ENCODE data around the gene FYB2. TPM values are rescaled to one million over a fixed set of nuclear protein-coding genes. Genes with fewer than 3 reads are reported as not detected.

FYB2 gene
- total RNA-seq, 1 donor from 2014 or later: 0.34 TPM

DNA sequence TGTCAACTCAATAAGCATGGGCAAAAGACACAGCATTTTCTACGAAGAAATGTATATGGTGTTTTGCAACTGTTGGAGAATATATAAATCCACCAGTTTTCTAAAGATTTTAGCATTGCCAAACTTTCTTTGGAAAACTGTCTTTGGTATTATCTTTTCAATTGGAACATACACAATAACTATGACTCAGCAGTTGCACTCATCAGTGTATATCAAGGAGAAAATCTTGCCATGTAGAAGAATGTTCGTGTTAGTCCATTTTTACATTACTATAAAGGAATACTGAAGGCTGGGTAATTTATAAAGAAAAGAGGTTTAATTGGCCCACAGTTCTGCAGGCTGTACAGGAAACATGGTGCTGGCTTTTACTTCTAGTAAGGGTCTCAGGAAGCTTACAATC lies 133.0 kb downstream of the FYB2 start:
- Mint-ChIP-seq H3K4me3 (no peak overlapping the region), H3K27ac (no peak overlapping the region), H3K4me1 (peaks cover 3% of the 10 kb centered on the region), H3K9me3 (no peaks in the 10 kb centered on the region), H3K27me3 (ENCODE audit: low read depth) (no peaks in the 10 kb centered on the region), H3K36me3 (peaks cover 4% of the 10 kb centered on the region)
- TF ChIP-seq, protein P1, sequence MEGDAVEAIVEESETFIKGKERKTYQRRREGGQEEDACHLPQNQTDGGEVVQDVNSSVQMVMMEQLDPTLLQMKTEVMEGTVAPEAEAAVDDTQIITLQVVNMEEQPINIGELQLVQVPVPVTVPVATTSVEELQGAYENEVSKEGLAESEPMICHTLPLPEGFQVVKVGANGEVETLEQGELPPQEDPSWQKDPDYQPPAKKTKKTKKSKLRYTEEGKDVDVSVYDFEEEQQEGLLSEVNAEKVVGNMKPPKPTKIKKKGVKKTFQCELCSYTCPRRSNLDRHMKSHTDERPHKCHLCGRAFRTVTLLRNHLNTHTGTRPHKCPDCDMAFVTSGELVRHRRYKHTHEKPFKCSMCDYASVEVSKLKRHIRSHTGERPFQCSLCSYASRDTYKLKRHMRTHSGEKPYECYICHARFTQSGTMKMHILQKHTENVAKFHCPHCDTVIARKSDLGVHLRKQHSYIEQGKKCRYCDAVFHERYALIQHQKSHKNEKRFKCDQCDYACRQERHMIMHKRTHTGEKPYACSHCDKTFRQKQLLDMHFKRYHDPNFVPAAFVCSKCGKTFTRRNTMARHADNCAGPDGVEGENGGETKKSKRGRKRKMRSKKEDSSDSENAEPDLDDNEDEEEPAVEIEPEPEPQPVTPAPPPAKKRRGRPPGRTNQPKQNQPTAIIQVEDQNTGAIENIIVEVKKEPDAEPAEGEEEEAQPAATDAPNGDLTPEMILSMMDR (IDR thresholded peaks at IDR 0.05; ENCODE audit: unreplicated experiment): no peak
- no peak for DNase-seq (ENCODE audit: low spot score in 2 of 2, unreplicated experiment in 2 of 2)

DNA sequence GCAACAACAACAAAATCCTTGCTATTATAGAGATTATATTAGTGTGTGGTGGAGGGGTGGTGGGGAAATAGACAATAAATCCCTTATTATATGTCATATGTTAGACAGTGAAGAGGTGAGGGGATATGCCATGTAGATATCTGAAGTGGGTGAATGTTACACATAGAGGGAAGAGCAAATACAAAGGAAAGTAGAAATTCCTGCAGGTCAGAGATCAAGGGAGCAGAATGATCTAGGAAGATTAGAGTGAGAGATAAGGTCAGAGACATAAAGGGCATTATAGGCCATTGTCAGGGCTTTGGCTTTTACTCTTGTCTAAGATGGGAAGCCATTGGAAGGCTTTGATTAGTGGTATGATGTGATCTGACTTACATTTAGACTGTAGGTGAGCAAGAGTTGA lies 135.6 kb downstream of the FYB2 start:
- Mint-ChIP-seq H3K4me1 (peaks cover 3% of the 10 kb centered on the region), H3K27me3 (ENCODE audit: low read depth) (no peaks in the 10 kb centered on the region), H3K36me3 (peaks cover 18% of the 10 kb centered on the region), H3K9me3 (no peaks in the 10 kb centered on the region), H3K4me3 (no peak overlapping the region), H3K27ac (no peak overlapping the region)
- DNase-seq (ENCODE audit: low spot score in 2 of 2, unreplicated experiment in 2 of 2): no peak
- TF ChIP-seq, protein P1 (IDR thresholded peaks at IDR 0.05; ENCODE audit: unreplicated experiment): no peak

DNA sequence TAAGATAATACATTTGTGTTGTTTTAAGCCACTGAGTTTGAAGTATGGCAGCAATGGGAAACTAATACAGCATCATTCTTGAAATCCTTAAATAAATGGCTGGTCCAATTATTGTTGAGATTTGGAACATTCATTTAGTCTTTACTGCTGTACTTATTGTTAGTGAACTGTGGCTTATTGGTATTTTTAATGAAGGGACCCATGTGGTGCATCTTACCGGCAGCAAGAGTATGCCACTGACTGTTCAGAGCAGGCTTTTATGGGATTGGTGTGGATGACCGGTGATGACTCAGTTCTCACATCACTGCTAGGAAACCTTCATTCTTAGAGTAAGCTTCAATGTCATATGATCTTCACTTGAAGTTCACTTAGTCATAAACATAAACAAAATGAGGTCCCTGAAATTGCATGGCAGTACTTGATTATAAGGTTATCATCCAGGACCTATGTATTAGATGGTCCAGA lies 142.6 kb downstream of the FYB2 start:
- peaks cover 17% of the 10 kb centered on the region for H3K36me3 Mint-ChIP-seq
- H3K4me1 Mint-ChIP-seq: no peaks in the 10 kb centered on the region
- no peaks in the 10 kb centered on the region for H3K27me3 Mint-ChIP-seq (ENCODE audit: low read depth)
- H3K4me3 Mint-ChIP-seq: no peak overlapping the region
- H3K9me3 Mint-ChIP-seq: no peaks in the 10 kb centered on the region
- TF ChIP-seq, protein P1 (IDR thresholded peaks at IDR 0.05; ENCODE audit: unreplicated experiment): no peak
- no peak for DNase-seq (ENCODE audit: low spot score in 2 of 2, unreplicated experiment in 2 of 2)
- H3K27ac Mint-ChIP-seq: no peak overlapping the region

DNA sequence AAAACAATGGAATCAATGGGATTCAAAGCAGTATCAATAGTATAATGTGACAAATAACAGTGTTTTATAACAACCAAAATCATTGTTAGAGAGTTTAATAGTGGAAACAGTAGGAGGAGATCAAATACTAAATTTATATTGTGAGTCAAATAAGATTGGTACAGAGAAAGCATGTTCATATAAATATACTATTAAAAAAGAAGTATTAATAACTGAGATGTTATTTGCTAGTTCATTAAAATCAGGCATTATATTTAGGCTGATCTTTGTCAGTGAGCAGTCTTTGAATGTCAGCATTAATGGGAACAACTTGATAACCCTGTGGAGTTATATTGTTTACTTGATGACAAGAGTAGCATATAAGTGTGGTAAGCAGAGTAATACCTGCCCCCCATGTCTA lies 143.4 kb downstream of the FYB2 start:
- H3K27ac Mint-ChIP-seq: no peak overlapping the region
- no peaks in the 10 kb centered on the region for H3K9me3 Mint-ChIP-seq
- DNase-seq (ENCODE audit: low spot score in 2 of 2, unreplicated experiment in 2 of 2): no peak
- H3K27me3 Mint-ChIP-seq (ENCODE audit: low read depth): no peaks in the 10 kb centered on the region
- H3K4me1 Mint-ChIP-seq: no peaks in the 10 kb centered on the region
- no peak overlapping the region for H3K4me3 Mint-ChIP-seq
- TF ChIP-seq, protein P1 (IDR thresholded peaks at IDR 0.05; ENCODE audit: unreplicated experiment): no peak
- peaks cover 15% of the 10 kb centered on the region for H3K36me3 Mint-ChIP-seq

DNA sequence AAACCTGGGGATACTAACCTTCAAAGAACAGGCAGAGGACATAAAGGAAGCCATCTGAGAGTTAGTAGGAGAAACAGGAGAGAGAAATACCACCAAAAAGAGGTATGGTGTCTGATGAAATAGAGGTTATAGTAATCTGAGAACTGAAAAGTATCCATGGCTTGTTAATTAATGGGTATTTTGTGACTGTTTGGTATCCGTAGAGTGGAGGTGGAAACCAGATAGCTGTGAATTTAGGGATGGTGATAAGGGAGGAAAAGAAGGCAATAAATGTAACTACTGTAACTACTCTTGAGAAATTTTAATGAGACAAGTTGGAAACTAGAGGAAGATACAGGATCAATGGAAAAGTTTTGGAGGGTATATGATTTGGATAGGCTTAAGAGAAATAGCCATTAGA lies 146.6 kb downstream of the FYB2 start:
- Mint-ChIP-seq H3K27me3 (ENCODE audit: low read depth) (no peaks in the 10 kb centered on the region), H3K27ac (no peak overlapping the region), H3K4me3 (no peak overlapping the region), H3K4me1 (no peaks in the 10 kb centered on the region), H3K9me3 (no peaks in the 10 kb centered on the region), H3K36me3 (no peaks in the 10 kb centered on the region)
- TF ChIP-seq, protein P1 (IDR thresholded peaks at IDR 0.05; ENCODE audit: unreplicated experiment): no peak
- DNase-seq (ENCODE audit: low spot score in 2 of 2, unreplicated experiment in 2 of 2): no peak

DNA sequence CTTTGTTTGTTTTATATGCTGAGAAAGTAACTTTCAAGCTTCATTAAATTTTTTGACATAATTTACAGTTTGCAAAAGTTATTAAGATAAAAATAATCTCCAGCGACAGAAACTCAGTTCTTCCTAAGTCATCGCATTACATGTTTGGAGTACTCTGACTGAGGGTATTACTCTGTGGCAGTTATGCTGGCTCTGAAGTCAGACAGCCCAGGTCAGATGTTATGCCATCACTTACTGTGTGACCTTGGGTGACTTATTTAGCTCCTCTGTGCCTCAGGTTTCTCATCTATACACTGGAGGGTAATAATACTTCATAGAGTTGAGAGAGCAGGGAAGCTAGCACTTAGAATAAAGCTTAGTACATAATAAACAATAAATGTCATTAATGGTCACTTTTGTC lies 147.7 kb downstream of the FYB2 start:
- Mint-ChIP-seq H3K4me3 (no peak overlapping the region), H3K27me3 (ENCODE audit: low read depth) (no peaks in the 10 kb centered on the region), H3K27ac (no peak overlapping the region), H3K4me1 (no peaks in the 10 kb centered on the region), H3K36me3 (no peaks in the 10 kb centered on the region), H3K9me3 (no peaks in the 10 kb centered on the region)
- DNase-seq (ENCODE audit: low spot score in 2 of 2, unreplicated experiment in 2 of 2): no peak
- TF ChIP-seq, protein P1 (IDR thresholded peaks at IDR 0.05; ENCODE audit: unreplicated experiment): no peak

Measured in mesothelial cell of epicardium (in vitro differentiated cells).